OCI-LY1 (cell line): ENCODE results near the gene ESR1.

Experiments
- H2AFZ ChIP-seq: fragments of 200-600 bp; sonication (generic), shearing (Covaris generic); 2 replicates; pipeline ENCODE4 v1.6.0; 2014; ENCODE audit warnings: antibody characterized with exemption, mild to moderate bottlenecking, low read length
- H3F3A ChIP-seq: fragments of 200-600 bp; sonication (generic), shearing (Covaris generic); 2 replicates; pipeline ENCODE4 v1.6.0; 2014; ENCODE audit warnings: mild to moderate bottlenecking, antibody characterized with exemption, low read length, moderate library complexity; ENCODE audit not compliant: insufficient read depth
- H3K27ac ChIP-seq: fragments of 200-600 bp; sonication (generic); 2 replicates; pipeline ENCODE4 v1.5.1; 2014; ENCODE audit warnings: low read length, mixed run types, mild to moderate bottlenecking, low read depth; ENCODE audit not compliant: poor library complexity, severe bottlenecking
- H3K27me3 ChIP-seq: fragments of 200-600 bp; sonication (generic); 2 replicates; pipeline ENCODE4 v1.6.0; 2014; ENCODE audit warnings: antibody characterized with exemption, mild to moderate bottlenecking, low read length, moderate library complexity; ENCODE audit not compliant: insufficient read depth
- H3K36me3 ChIP-seq: fragments of 200-600 bp; sonication (generic); 2 replicates; pipeline ENCODE4 v1.6.1; 2014; ENCODE audit warnings: mild to moderate bottlenecking, antibody characterized with exemption, low read length, moderate library complexity, mixed read lengths; ENCODE audit not compliant: insufficient read depth
- H3K4me1 ChIP-seq: fragments of 200-600 bp; sonication (generic); 2 replicates; pipeline ENCODE4 v1.5.1; 2014; ENCODE audit warnings: mild to moderate bottlenecking, low read length, moderate library complexity; ENCODE audit not compliant: insufficient read depth, severe bottlenecking
- H3K4me2 ChIP-seq: fragments of 200-600 bp; sonication (generic), shearing (Covaris generic); 2 replicates; pipeline ENCODE4 v1.6.1; 2014; ENCODE audit warnings: low read length
- H3K4me3 ChIP-seq: fragments of 200-600 bp; sonication (generic); 2 replicates; pipeline ENCODE4 v1.5.1; 2014; ENCODE audit warnings: low read length, low read depth, mild to moderate bottlenecking, mixed read lengths; ENCODE audit not compliant: poor library complexity, severe bottlenecking
- H3K79me2 ChIP-seq: fragments of 200-600 bp; shearing (Covaris generic); 2 replicates; pipeline ENCODE4 v1.6.1; 2016; ENCODE audit warnings: mixed run types, low read length, mixed read lengths; ENCODE audit not compliant: insufficient read depth
- H3K9ac ChIP-seq: fragments of 200-600 bp; sonication (generic), shearing (Covaris generic); 2 replicates; pipeline ENCODE4 v1.6.1; 2014; ENCODE audit warnings: mild to moderate bottlenecking, low read length, mixed read lengths
- H3K9me2 ChIP-seq: fragments of 200-600 bp; sonication (generic), shearing (Covaris generic); 2 replicates; pipeline ENCODE4 v1.6.1; 2014; ENCODE audit warnings: low read depth, mild to moderate bottlenecking, low read length, mixed read lengths
- H3K9me3 ChIP-seq: fragments of 200-600 bp; shearing (Covaris generic); 2 replicates; pipeline ENCODE4 v1.6.1; 2014; ENCODE audit warnings: low read length, mixed read lengths
- H4K20me1 ChIP-seq: fragments of 200-600 bp; sonication (generic), shearing (Covaris generic); 2 replicates; pipeline ENCODE4 v1.6.0; 2016; ENCODE audit warnings: mild to moderate bottlenecking, low read length; ENCODE audit not compliant: insufficient read depth
- CTCF ChIP-seq: fragments of 200-600 bp; sonication (generic), shearing (Covaris generic); IDR thresholded peaks from 2 replicates; pipeline ENCODE4 v1.5.1; 2017; ENCODE audit warnings: mild to moderate bottlenecking, antibody characterized with exemption, low read length, moderate library complexity, mixed read lengths
- EZH2 ChIP-seq: fragments of 200-600 bp; sonication (generic), shearing (Covaris generic); IDR thresholded peaks from 2 replicates; pipeline ENCODE4 v1.8.0; 2017; ENCODE audit warnings: borderline replicate concordance, mixed run types, mild to moderate bottlenecking, antibody characterized with exemption, low read length, moderate library complexity, mixed read lengths

ESR1 gene

GRCh38 chr6:152166897-152167296 lies 359.4 kb downstream of the ESR1 start:
- TF ChIP-seq CTCF, result no peak
- no peak for TF ChIP-seq EZH2
- no peak overlapping the region for H3K4me3 ChIP-seq
- no peaks in the 10 kb centered on the region for H3K9me3 ChIP-seq
- H3F3A ChIP-seq, result no peaks in the 10 kb centered on the region
- no peaks in the 10 kb centered on the region for H3K79me2 ChIP-seq
- H3K27me3 ChIP-seq, result no peaks in the 10 kb centered on the region
- no peaks in the 10 kb centered on the region for H4K20me1 ChIP-seq
- H3K9ac ChIP-seq, result no peak overlapping the region
- no peaks in the 10 kb centered on the region for H3K9me2 ChIP-seq
- peaks cover 26% of the 10 kb centered on the region for H3K4me1 ChIP-seq
- peak overlapping the region; percentile 45 for H3K27ac ChIP-seq
- peaks cover 55% of the 10 kb centered on the region for H3K36me3 ChIP-seq
- no peak overlapping the region for H2AFZ ChIP-seq
- H3K4me2 ChIP-seq, result no peak overlapping the region; the same call in 1 of the 2 replicates

- no peaks in the 10 kb centered on the region for H3K9me3 ChIP-seq
- H3K27me3 ChIP-seq, result no peaks in the 10 kb centered on the region
- no peak for TF ChIP-seq CTCF
- no peak for TF ChIP-seq EZH2
- H2AFZ ChIP-seq, result no peak overlapping the region
- H4K20me1 ChIP-seq, result no peaks in the 10 kb centered on the region
- peaks cover 55% of the 10 kb centered on the region for H3K36me3 ChIP-seq
- H3K4me1 ChIP-seq, result peaks cover 26% of the 10 kb centered on the region
- peak overlapping the region; percentile 16; the same call in 1 of the 2 replicates for H3K9ac ChIP-seq
- H3K27ac ChIP-seq, result peak overlapping the region; percentile 68
- peak overlapping the region; percentile 58 for H3K4me2 ChIP-seq
- H3F3A ChIP-seq, result no peaks in the 10 kb centered on the region
- H3K79me2 ChIP-seq, result no peaks in the 10 kb centered on the region
- no peaks in the 10 kb centered on the region for H3K9me2 ChIP-seq
- peak overlapping the region; percentile 33 for H3K4me3 ChIP-seq
These were observed 360.4 kb downstream of the ESR1 start for GRCh38 chr6:152167641-152168603.

- no peak for TF ChIP-seq CTCF
- TF ChIP-seq EZH2, result no peak
- peaks cover 26% of the 10 kb centered on the region for H3K4me1 ChIP-seq
These were observed 362.8 kb downstream of the ESR1 start for GRCh38 chr6:152170313-152170701.

More at GRCh38 chr6:152170313-152170701, 362.8 kb downstream of the ESR1 start:
- Histone ChIP-seq H3K9ac (no peak overlapping the region), H3K4me2 (no peak overlapping the region), H4K20me1 (no peaks in the 10 kb centered on the region), H3K9me2 (no peaks in the 10 kb centered on the region), H2AFZ (no peak overlapping the region), H3F3A (no peaks in the 10 kb centered on the region), H3K27ac (no peak overlapping the region), H3K36me3 (peaks cover 56% of the 10 kb centered on the region), H3K79me2 (no peaks in the 10 kb centered on the region), H3K9me3 (no peaks in the 10 kb centered on the region), H3K4me3 (no peak overlapping the region), H3K27me3 (no peaks in the 10 kb centered on the region)
